Natural killer cell (primary cell): Measurements from ENCODE around the gene LRP5. TPM values are rescaled to one million over a fixed set of nuclear protein-coding genes. Genes with fewer than 3 reads are reported as not detected.
A peak's percentile ranks its signal among the peaks of the same experiment; 100 is the strongest.

Experiments
- ATAC-seq, 3 donors: fragments of 150-1000 bp in 2 of 3; fragments of 200-7000 bp in 1 of 3; cut with Tn5 transposase; 1 replicate in 1 of 3; 2 replicates in 2 of 3; pipeline ENCODE4 v1.10.0; 2021; ENCODE audit warnings: mild to moderate bottlenecking in 2 of 3, moderate library complexity in 2 of 3
- DNase-seq, 2 donors: peaks; one replicate each; pipeline versions ENCODE4 v3.0.0 to v3.0.0-alpha.2; 2013 to 2021; ENCODE audit warnings: mixed read lengths in 1 of 2
- H3K27ac ChIP-seq: one replicate; pipeline ENCODE4 v1.5.1; 2013; ENCODE audit warnings: mild to moderate bottlenecking, low read length
- H3K27me3 ChIP-seq: one replicate; pipeline ENCODE4 v1.6.1; 2013; ENCODE audit warnings: low read length; ENCODE audit not compliant: control insufficient read depth, insufficient read depth
- H3K36me3 ChIP-seq: one replicate; pipeline ENCODE4 v1.6.1; 2013; ENCODE audit warnings: low read length; ENCODE audit not compliant: control insufficient read depth, insufficient read depth
- H3K4me1 ChIP-seq: one replicate; pipeline ENCODE4 v1.6.1; 2013; ENCODE audit warnings: low read length; ENCODE audit not compliant: control insufficient read depth, insufficient read depth
- H3K4me3 ChIP-seq: one replicate; pipeline ENCODE4 v1.5.1; 2013; ENCODE audit warnings: low read length
- H3K9me3 ChIP-seq: one replicate; pipeline ENCODE4 v1.6.1; 2013; ENCODE audit warnings: low read length; ENCODE audit not compliant: control insufficient read depth, insufficient read depth
- H3K27ac Mint-ChIP-seq, 2 donors: one replicate each; pipeline ENCODE4 v1.8.0; 2022; ENCODE audit warnings: mild to moderate bottlenecking in 2 of 2, mixed read lengths in 2 of 2, moderate library complexity in 1 of 2
- H3K27me3 Mint-ChIP-seq, 2 donors: one replicate each; pipeline ENCODE4 v1.8.0; 2022; ENCODE audit warnings: low read depth in 2 of 2, mixed read lengths in 2 of 2
- H3K36me3 Mint-ChIP-seq: one replicate; pipeline ENCODE4 v1.8.0; 2022; ENCODE audit warnings: mixed read lengths
- H3K4me1 Mint-ChIP-seq, 2 donors: one replicate each; pipeline ENCODE4 v1.8.0; 2022; ENCODE audit warnings: mixed read lengths in 2 of 2
- H3K4me3 Mint-ChIP-seq: one replicate; pipeline ENCODE4 v1.8.0; 2022; ENCODE audit warnings: mild to moderate bottlenecking, moderate library complexity, mixed read lengths
- H3K9me3 Mint-ChIP-seq, 2 donors: one replicate each; pipeline ENCODE4 v1.8.0; 2022; ENCODE audit warnings: mixed read lengths in 2 of 2
- WGBS: methylation state at CpG from one replicate; pipeline ENCODE4 v1.1.7; 2013; ENCODE audit warnings: missing lambda C conversion rate; ENCODE audit not compliant: insufficient coverage; 5-methylcytosine and 5-hydroxymethylcytosine counted together
- intact Hi-C: fragments of 100-400 bp; cut with micrococcal nuclease; formaldehyde crosslinking; loops from one replicate; pipeline ENCODE4 v1.14.2; 2022
- total RNA-seq, 4 donors: library from RNA; stranded (reverse); fragments of 120-200 nt in 1 of 4; gene quantifications; one replicate each; pipeline versions ENCODE4 v1.2.3 to v1.2.4, GENCODE V29; 2013 to 2022
- TF ChIP-seq, protein P1 (sequence below): fragments of 200-600 bp; IDR thresholded peaks from one replicate; pipeline ENCODE4 v1.8.0; 2022; ENCODE audit warnings: antibody characterized with exemption

Gene LRP5
- total RNA-seq, 3 donors from 2014 or later (not counting 1 experiment from before 2014, with no cell fraction given), result 0.36 to 1.3 (median 0.89) TPM

DNA sequence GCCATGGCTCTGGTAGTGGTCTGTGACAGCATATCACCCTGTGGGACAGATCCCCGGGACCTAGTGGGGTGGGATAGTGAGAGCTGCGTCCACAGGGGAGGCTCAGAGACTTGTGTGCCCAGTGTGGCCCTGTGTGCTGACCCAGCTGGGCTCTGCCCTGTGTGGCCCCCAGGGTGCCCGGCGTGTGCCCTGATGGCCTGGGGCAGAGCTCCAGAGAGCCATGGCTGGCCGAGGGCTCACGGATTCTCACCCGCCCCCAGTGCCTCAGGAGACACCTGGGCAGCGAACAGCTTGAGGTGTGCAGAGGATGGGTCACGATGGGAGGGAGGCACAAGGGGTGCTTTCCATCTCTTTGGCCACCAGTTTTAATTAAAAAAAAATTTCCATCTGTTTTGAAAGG lies 11.8 kb downstream of the LRP5 start:
- 94% methylated on average over 9 of the region's 9 CpGs for WGBS
- H3K27me3 Mint-ChIP-seq, result peaks cover 4 to 7% of the 10 kb centered on the region in 2 donors
- Histone ChIP-seq H3K9me3 (no peaks in the 10 kb centered on the region), H3K27me3 (no peaks in the 10 kb centered on the region), H3K36me3 (no peaks in the 10 kb centered on the region), H3K4me3 (no peak overlapping the region), H3K4me1 (peaks cover 15% of the 10 kb centered on the region), H3K27ac (no peak overlapping the region)
- intact Hi-C loops, result no loop called here
- ATAC-seq (peak in 1 of 3 donors; percentile 23), DNase-seq (no peak)
- H3K36me3 Mint-ChIP-seq, result no peaks in the 10 kb centered on the region
- no peak overlapping the region for H3K4me3 Mint-ChIP-seq
- H3K27ac Mint-ChIP-seq, result no peak overlapping the region
- no peaks in the 10 kb centered on the region for H3K9me3 Mint-ChIP-seq
- TF ChIP-seq, protein P1, sequence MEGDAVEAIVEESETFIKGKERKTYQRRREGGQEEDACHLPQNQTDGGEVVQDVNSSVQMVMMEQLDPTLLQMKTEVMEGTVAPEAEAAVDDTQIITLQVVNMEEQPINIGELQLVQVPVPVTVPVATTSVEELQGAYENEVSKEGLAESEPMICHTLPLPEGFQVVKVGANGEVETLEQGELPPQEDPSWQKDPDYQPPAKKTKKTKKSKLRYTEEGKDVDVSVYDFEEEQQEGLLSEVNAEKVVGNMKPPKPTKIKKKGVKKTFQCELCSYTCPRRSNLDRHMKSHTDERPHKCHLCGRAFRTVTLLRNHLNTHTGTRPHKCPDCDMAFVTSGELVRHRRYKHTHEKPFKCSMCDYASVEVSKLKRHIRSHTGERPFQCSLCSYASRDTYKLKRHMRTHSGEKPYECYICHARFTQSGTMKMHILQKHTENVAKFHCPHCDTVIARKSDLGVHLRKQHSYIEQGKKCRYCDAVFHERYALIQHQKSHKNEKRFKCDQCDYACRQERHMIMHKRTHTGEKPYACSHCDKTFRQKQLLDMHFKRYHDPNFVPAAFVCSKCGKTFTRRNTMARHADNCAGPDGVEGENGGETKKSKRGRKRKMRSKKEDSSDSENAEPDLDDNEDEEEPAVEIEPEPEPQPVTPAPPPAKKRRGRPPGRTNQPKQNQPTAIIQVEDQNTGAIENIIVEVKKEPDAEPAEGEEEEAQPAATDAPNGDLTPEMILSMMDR, result no peak
- peaks cover 5 to 8% of the 10 kb centered on the region in 2 donors for H3K4me1 Mint-ChIP-seq

DNA sequence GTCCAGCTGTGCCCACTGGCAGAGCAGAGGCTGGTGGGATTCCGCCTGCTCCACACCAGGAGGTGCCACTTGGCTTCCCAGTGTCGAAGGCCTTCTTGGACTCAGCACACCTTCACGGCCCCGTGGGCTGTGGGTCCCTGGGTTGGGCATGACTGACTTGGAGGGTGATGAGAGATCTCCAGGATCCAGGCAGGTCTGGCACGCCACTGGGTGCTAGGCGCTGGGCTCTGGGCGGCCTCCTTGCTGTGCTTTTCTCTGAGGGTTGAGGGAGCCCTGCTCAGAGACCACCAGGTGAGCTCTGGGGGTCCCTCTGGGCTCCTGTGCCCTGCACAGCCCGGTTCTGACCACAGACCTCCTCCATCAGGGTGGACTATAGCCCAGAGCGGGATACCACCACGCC lies 12.3 kb downstream of the LRP5 start:
- TF ChIP-seq, protein P1, result no peak
- no peak overlapping the region for H3K27ac ChIP-seq
- intact Hi-C loops, result no loop called here
- no peak for ATAC-seq
- peaks cover 15% of the 10 kb centered on the region for H3K4me1 ChIP-seq
- H3K4me3 ChIP-seq, result no peak overlapping the region
- Mint-ChIP-seq H3K36me3 (no peaks in the 10 kb centered on the region), H3K9me3 (no peaks in the 10 kb centered on the region), H3K27ac (no peak overlapping the region), H3K4me3 (no peak overlapping the region), H3K4me1 (peaks cover 5 to 8% of the 10 kb centered on the region in 2 donors), H3K27me3 (peaks cover 6 to 7% of the 10 kb centered on the region in 2 donors)
- H3K27me3 ChIP-seq, result no peaks in the 10 kb centered on the region
- no peaks in the 10 kb centered on the region for H3K36me3 ChIP-seq
- WGBS, result 91% methylated on average over 10 of the region's 10 CpGs
- no peaks in the 10 kb centered on the region for H3K9me3 ChIP-seq
- no peak for DNase-seq

DNA sequence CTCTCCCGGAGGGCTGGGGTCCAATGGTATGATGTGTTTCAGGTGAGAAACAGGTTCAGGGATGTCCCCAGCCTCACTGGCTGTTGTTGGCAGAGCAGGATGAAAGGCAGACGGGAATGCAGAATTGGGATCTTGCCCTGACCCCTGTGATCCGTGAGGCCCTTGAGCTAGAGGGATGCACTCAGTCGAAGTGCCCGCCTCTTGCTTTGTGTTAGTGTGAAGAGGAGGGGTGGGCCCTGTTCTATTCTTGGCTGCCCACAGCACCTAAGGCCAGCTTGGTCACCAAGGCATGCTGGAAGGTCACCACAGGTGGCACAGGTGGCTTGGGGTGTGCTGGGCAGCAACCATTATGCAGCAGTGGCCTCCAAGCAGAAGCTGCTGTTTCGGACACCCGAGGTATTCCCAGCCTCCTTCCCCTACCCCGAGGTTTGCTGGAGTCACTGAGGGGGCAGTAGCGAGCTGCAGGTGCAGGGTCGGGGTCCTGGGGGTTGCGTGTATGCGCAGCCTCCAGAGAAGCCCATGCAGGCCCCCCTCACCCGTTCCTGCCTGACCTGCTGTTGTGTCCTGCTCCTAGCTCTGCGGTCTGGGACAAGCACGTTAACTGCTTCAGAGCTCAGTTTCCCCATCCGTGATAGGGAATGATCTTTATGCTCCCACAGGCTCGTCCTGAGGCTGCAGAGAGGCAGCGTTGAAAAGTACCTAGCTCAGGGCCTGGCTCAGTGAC lies 13.0 kb downstream of the LRP5 start:
- WGBS, result 90% methylated on average over 18 of the region's 18 CpGs
- intact Hi-C loops, result no loop called here
- Mint-ChIP-seq H3K4me3 (no peak overlapping the region), H3K4me1 (peaks cover 5 to 8% of the 10 kb centered on the region in 2 donors), H3K9me3 (no peaks in the 10 kb centered on the region), H3K27ac (no peak overlapping the region), H3K36me3 (no peaks in the 10 kb centered on the region), H3K27me3 (peaks cover 6 to 7% of the 10 kb centered on the region in 2 donors)
- Histone ChIP-seq H3K36me3 (no peaks in the 10 kb centered on the region), H3K4me3 (no peak overlapping the region), H3K4me1 (peaks cover 17% of the 10 kb centered on the region), H3K27ac (no peak overlapping the region), H3K27me3 (no peaks in the 10 kb centered on the region), H3K9me3 (no peaks in the 10 kb centered on the region)
- ATAC-seq, result no peak
- TF ChIP-seq, protein P1, result no peak
- no peak for DNase-seq

DNA sequence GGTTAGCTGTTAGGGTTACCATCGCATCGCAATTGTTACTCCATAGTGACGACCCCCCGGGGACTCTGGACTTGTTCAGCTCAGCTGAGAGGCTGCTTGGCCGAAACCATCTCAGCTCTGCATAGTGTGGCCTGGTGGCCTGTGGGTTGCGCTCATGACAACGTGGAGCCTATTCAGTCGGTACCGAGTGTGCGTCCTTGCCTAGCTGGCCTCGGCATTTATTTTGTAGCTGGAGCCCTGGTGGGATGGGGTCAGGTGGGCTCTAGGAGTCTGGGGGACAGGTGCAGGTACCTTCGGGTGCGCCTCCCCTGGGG lies 13.5 kb downstream of the LRP5 start:
- no peaks in the 10 kb centered on the region for H3K9me3 Mint-ChIP-seq
- DNase-seq (no peak), ATAC-seq (no peak)
- H3K4me1 Mint-ChIP-seq, result peaks cover 5 to 8% of the 10 kb centered on the region in 2 donors
- H3K36me3 Mint-ChIP-seq, result no peaks in the 10 kb centered on the region
- Histone ChIP-seq H3K4me1 (peaks cover 22% of the 10 kb centered on the region), H3K4me3 (no peak overlapping the region), H3K9me3 (no peaks in the 10 kb centered on the region), H3K27ac (no peak overlapping the region), H3K27me3 (no peaks in the 10 kb centered on the region), H3K36me3 (no peaks in the 10 kb centered on the region)
- no peak overlapping the region for H3K27ac Mint-ChIP-seq
- 94% methylated on average over 13 of the region's 13 CpGs for WGBS
- peaks cover 6% of the 10 kb centered on the region in 2 donors for H3K27me3 Mint-ChIP-seq
- intact Hi-C loops, result no loop called here
- no peak overlapping the region for H3K4me3 Mint-ChIP-seq
- TF ChIP-seq, protein P1, result no peak
